K562 (cell line): ENCODE measurements around the gene CSTPP1. TPM values are rescaled to one million over a fixed set of nuclear protein-coding genes. Genes with fewer than 3 reads are reported as not detected.

Source experiments
- ATAC-seq: fragments of 200-7000 bp; cut with Tn5 transposase; 3 replicates; pipeline ENCODE4 v1.9.1; 2020; ENCODE audit warnings: moderate library complexity
- BruUV-seq: library from RNA; stranded (reverse); fragments of 400-500 nt; replicated peaks from 2 replicates; lab custom pipeline; 2021; lab: Mats Ljungman, UMichigan
- CTCF ChIA-PET: fragments of 300-600 bp; formaldehyde crosslinking; extraction: SDS; loops from one replicate; lab custom pipeline; 2021; ENCODE audit warnings: low intra/inter-chr PET ratio; lab: Yijun Ruan, JAX
- POLR2A ChIA-PET: fragments of 300-600, 350-650 bp; sonication (Branson Sonifier 250); formaldehyde crosslinking; extraction: SDS; loops from one replicate; lab custom pipeline; 2021; ENCODE audit warnings: antibody characterized with exemption, inconsistent platforms; lab: Yijun Ruan, JAX
- DNase-seq, 4 experiments: peaks; one replicate each; pipeline versions ENCODE4 v3.0.0 to v3.0.0-alpha.2; 2011 to 2018; ENCODE audit warnings: low spot score in 3 of 4, mixed read lengths in 3 of 4; ENCODE audit errors: extremely low read depth in 1 of 4
- FAIRE-seq: peaks from 2 replicates; lab custom pipeline; 2011; peaks lifted over from hg19 to GRCh38; lab: Jason Lieb, UNC
- H2AFZ ChIP-seq: 2 replicates; pipeline ENCODE4 v1.6.0; 2011; ENCODE audit warnings: low read depth, low read length, control low read depth, inconsistent platforms
- H3K27ac ChIP-seq: fragments of 200-600 bp; 3 replicates; pipeline ENCODE4 v1.8.0; 2011; ENCODE audit warnings: low read depth, mild to moderate bottlenecking, control low read depth, inconsistent platforms, low read length, moderate library complexity, mixed read lengths; ENCODE audit errors: extremely low read depth
- H3K27me3 ChIP-seq, 2 experiments: fragments of 300-600 bp in 1 of 2; 2 replicates in 1 of 2; 3 replicates in 1 of 2; pipeline versions ENCODE4 v1.6.0 to v1.8.0; 2011; ENCODE audit warnings: inconsistent platforms in 2 of 2, low read length in 2 of 2, mild to moderate bottlenecking in 1 of 2, mixed read lengths in 1 of 2, moderate library complexity in 1 of 2; ENCODE audit not compliant: control insufficient read depth in 2 of 2, insufficient read depth in 2 of 2
- H3K36me3 ChIP-seq: fragments of 300-600 bp; 3 replicates; pipeline ENCODE4 v1.8.0; 2011; ENCODE audit warnings: mild to moderate bottlenecking, low read length, inconsistent platforms; ENCODE audit not compliant: control insufficient read depth, insufficient read depth
- H3K4me1 ChIP-seq, 2 experiments: fragments of 200-600 bp in 1 of 2; replicated peaks in 1 of 2; 2 replicates in 1 of 2; 3 replicates in 1 of 2; pipeline versions ENCODE4 v1.5.1 to v1.8.0; 2011; ENCODE audit warnings: inconsistent platforms in 2 of 2, low read length in 2 of 2, mild to moderate bottlenecking in 1 of 2, mixed read lengths in 1 of 2, moderate library complexity in 1 of 2; ENCODE audit not compliant: control insufficient read depth in 2 of 2, insufficient read depth in 2 of 2
- H3K4me2 ChIP-seq: 2 replicates; pipeline ENCODE4 v1.6.1; 2011; ENCODE audit warnings: low read length, control low read depth, inconsistent platforms, mixed read lengths; ENCODE audit not compliant: insufficient read depth
- H3K4me3 ChIP-seq: fragments of 200-600 bp; sonication (generic), shearing (Covaris generic); 2 replicates; pipeline ENCODE4 v1.5.1; 2016; ENCODE audit warnings: control low read depth, inconsistent platforms
- H3K79me2 ChIP-seq: fragments of 200-600 bp; 3 replicates; pipeline ENCODE4 v1.8.0; 2011; ENCODE audit warnings: low read length, inconsistent platforms; ENCODE audit not compliant: control insufficient read depth, insufficient read depth
- H3K9ac ChIP-seq, 2 experiments: 2 replicates each; pipeline versions ENCODE4 v1.6.0 to v1.6.1; 2011; ENCODE audit warnings: low read depth in 2 of 2, low read length in 2 of 2, control low read depth in 1 of 2, inconsistent platforms in 1 of 2, mild to moderate bottlenecking in 1 of 2, mixed read lengths in 1 of 2; ENCODE audit not compliant: insufficient read depth in 1 of 2
- H3K9me1 ChIP-seq: one replicate; pipeline ENCODE4 v1.6.0; 2011; ENCODE audit warnings: inconsistent platforms, mild to moderate bottlenecking, low read length, moderate library complexity; ENCODE audit not compliant: control insufficient read depth, insufficient read depth
- H3K9me3 ChIP-seq: replicated peaks from 2 replicates; pipeline ENCODE4 v1.5.1; 2011; ENCODE audit warnings: low read depth, low read length, inconsistent platforms; ENCODE audit not compliant: control insufficient read depth, insufficient read depth
- H4K20me1 ChIP-seq: replicated peaks from 2 replicates; pipeline ENCODE4 v1.6.1; 2011; ENCODE audit warnings: low read length, inconsistent platforms, mixed read lengths; ENCODE audit not compliant: control insufficient read depth, insufficient read depth
- ARNT ChIP-seq, 2 experiments: fragments of 450-650 bp; IDR thresholded peaks; 2 replicates each; pipeline ENCODE4 v1.6.1; 2016; ENCODE audit warnings: mild to moderate bottlenecking in 1 of 2
- CUX1 ChIP-seq: fragments of 200-800 bp; sonication (Bioruptor generic); IDR thresholded peaks from 2 replicates; pipeline ENCODE4 v1.6.1; 2016; ENCODE audit warnings: missing genetic modification characterization, missing compliant biosample characterization
- FOXK2 ChIP-seq, 2 experiments: fragments of 450-650 bp; IDR thresholded peaks in 1 of 2; conservative IDR thresholded peaks in 1 of 2; 2 replicates each; pipeline ENCODE4 v1.6.1; 2016; ENCODE audit warnings: low read depth in 2 of 2, mild to moderate bottlenecking in 1 of 2
- HDAC1 ChIP-seq, 2 experiments: fragments of 450-650 bp; IDR thresholded peaks; 2 replicates each; pipeline ENCODE4 v1.6.1; 2016 to 2017; ENCODE audit warnings: inconsistent platforms in 1 of 2, mild to moderate bottlenecking in 1 of 2, moderate library complexity in 1 of 2
- MYC ChIP-seq, 2 experiments: fragments of 250-450 bp in 1 of 2; sonication (Bioruptor Pico) in 1 of 2; IDR thresholded peaks; 2 replicates each; pipeline versions ENCODE4 v1.5.1 to v1.6.1; 2012 to 2021; ENCODE audit warnings: low read depth in 2 of 2, borderline replicate concordance in 1 of 2, improper control_type of control experiment in 1 of 2, low read length in 1 of 2, mild to moderate bottlenecking in 1 of 2, moderate library complexity in 1 of 2
- NFYB ChIP-seq: IDR thresholded peaks from 2 replicates; pipeline ENCODE4 v1.6.1; 2011; ENCODE audit warnings: mild to moderate bottlenecking, moderate library complexity; ENCODE audit not compliant: insufficient read length; ENCODE audit errors: extremely low read depth
- POLR2A ChIP-seq: fragments of 450-650 bp; conservative IDR thresholded peaks from 2 replicates; pipeline ENCODE4 v1.6.1; 2016
- POLR2H ChIP-seq: IDR thresholded peaks from 2 replicates; pipeline ENCODE4 v1.6.1; 2016; ENCODE audit warnings: missing genetic modification characterization, low read depth, mild to moderate bottlenecking, control low read depth, missing compliant biosample characterization, moderate library complexity
- SIN3A ChIP-seq, 2 experiments: fragments of 150-350 bp in 1 of 2; IDR thresholded peaks; 2 replicates each; pipeline ENCODE4 v1.6.1; 2011 to 2016; ENCODE audit warnings: borderline replicate concordance in 2 of 2, low read depth in 2 of 2, low read length in 2 of 2, mild to moderate bottlenecking in 2 of 2, moderate library complexity in 2 of 2; ENCODE audit not compliant: control insufficient read depth in 1 of 2
- SMARCA4 ChIP-seq: fragments of 450-650 bp; IDR thresholded peaks from 2 replicates; pipeline ENCODE4 v1.6.1; 2016
- SMARCB1 ChIP-seq: IDR thresholded peaks from 2 replicates; pipeline ENCODE4 v1.6.1; 2011; ENCODE audit warnings: improper control_type of control experiment, low read depth; ENCODE audit not compliant: insufficient read length
- TCF7 ChIP-seq: sonication (generic); IDR thresholded peaks from 2 replicates; pipeline ENCODE4 v1.6.1; 2016; ENCODE audit warnings: antibody characterized with exemption, borderline replicate concordance
- ZFP30 ChIP-seq: fragments of 250-450 bp; sonication (Bioruptor Pico); IDR thresholded peaks from 2 replicates; pipeline ENCODE4 v1.8.0; 2022; ENCODE audit warnings: moderate library complexity, mild to moderate bottlenecking, inconsistent platforms, borderline replicate concordance
- in situ Hi-C: fragments of 300-500 bp; cut with MboI; formaldehyde crosslinking; loops from 4 replicates; pipeline ENCODE4 v1.15.0; 2018; ENCODE audit warnings: inconsistent platforms, mixed read lengths
- intact Hi-C: fragments of 100-400 bp; cut with micrococcal nuclease; formaldehyde crosslinking; loops from 2 replicates; pipeline ENCODE4 v1.14.2; 2022
- polyA plus RNA-seq, 8 experiments: library from polyadenylated mRNA; depleted of rRNA in 4 of 8; stranded (reverse) in 5 of 8; unstranded in 3 of 8; fragments of >200 nt; fragmentation: Nextera tagmentation in 2 of 8; fragmentation: Illumina TruSeq in 1 of 8; extraction: Ambion mirVana in 2 of 8; extraction: Trizol in 1 of 8; gene quantifications; 2 replicates each; pipeline versions ENCODE4 v1.2.1 to v1.2.3, GENCODE V29; 2011 to 2014; ENCODE audit warnings: inconsistent platforms in 1 of 8, missing spikeins in 1 of 8
- total RNA-seq, 7 experiments: library from RNA; depleted of rRNA in 6 of 7; stranded (reverse); fragments of >200 nt in 6 of 7; fragmentation: Illumina TruSeq in 2 of 7; extraction: Trizol in 2 of 7; gene quantifications; 2 replicates each; pipeline versions ENCODE4 v1.2.1 to v1.2.3, GENCODE V29; 2011 to 2021; ENCODE audit warnings: low replicate concordance in 1 of 7
- TF ChIP-seq, protein P1 (sequence below): fragments of 450-650 bp; IDR thresholded peaks from 2 replicates; pipeline ENCODE4 v1.6.1; 2016; ENCODE audit warnings: missing biosample characterization, missing genetic modification characterization
- TF ChIP-seq, protein P2 (sequence below): sonication (generic); formaldehyde crosslinking; IDR thresholded peaks from 2 replicates; pipeline ENCODE4 v1.5.0; 2020; ENCODE audit warnings: missing genetic modification reagents

The CSTPP1 gene
- total and polyA plus RNA-seq, 9 of the 15 experiments (the other 6 are each of a cell fraction or from before 2014, with no cell fraction given): 6.5 to 17.8 (median 9.2) TPM

- ATAC-seq: no peak
- H3K36me3 ChIP-seq: no peaks in the 10 kb centered on the region
- FAIRE-seq: no peak
- intact Hi-C loops (loop anchor here (2.0 kb wide), 1 partner anchor 23 kb away; no protein-coding TSS in a partner anchor), in situ Hi-C loops (no loop called here)
- no peaks in the 10 kb centered on the region for H3K79me2 ChIP-seq
- POLR2A ChIA-PET: interaction anchor here (0.7 kb wide), 2 partner anchors 21 to 92 kb away, joined by 3 read pairs; no protein-coding TSS in a partner anchor
- no peaks in the 10 kb centered on the region for H3K9me3 ChIP-seq
- no peak overlapping the region; the same call in 1 of the 2 replicates for H3K4me2 ChIP-seq
- peaks cover 28 to 34% of the 10 kb centered on the region in 2 experiments for H3K4me1 ChIP-seq
- no peak overlapping the region for H3K4me3 ChIP-seq
- peak overlapping the region; percentile 79; the same call in 2 of the 3 replicates for H3K27ac ChIP-seq
- no TSS peak for BruUV-seq
- TF ChIP-seq, protein P1, sequence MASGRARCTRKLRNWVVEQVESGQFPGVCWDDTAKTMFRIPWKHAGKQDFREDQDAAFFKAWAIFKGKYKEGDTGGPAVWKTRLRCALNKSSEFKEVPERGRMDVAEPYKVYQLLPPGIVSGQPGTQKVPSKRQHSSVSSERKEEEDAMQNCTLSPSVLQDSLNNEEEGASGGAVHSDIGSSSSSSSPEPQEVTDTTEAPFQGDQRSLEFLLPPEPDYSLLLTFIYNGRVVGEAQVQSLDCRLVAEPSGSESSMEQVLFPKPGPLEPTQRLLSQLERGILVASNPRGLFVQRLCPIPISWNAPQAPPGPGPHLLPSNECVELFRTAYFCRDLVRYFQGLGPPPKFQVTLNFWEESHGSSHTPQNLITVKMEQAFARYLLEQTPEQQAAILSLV: no peak
- TF ChIP-seq POLR2H (tag) (0 out of 2 replicates have a peak, but pooled peaks have one; percentile 48), HDAC1 (IDR thresholded peaks at IDR 0.05) (no peak), ZFP30 (CRISPR knock-in tag) (no peak), TCF7 (no peak), MYC (IDR thresholded peaks at IDR 0.05; ENCODE audit: low read depth, low read length) (no peak), MYC (CRISPR knock-in tag; IDR thresholded peaks at IDR 0.05; ENCODE audit: borderline replicate concordance, low read depth) (no peak), POLR2A (no peak), CUX1 (no peak), ARNT (IDR thresholded peaks at IDR 0.05) (0 out of 4 replicates have a peak, but pooled peaks of 1 of the 2 experiments have one; percentile 11), SMARCA4 (no peak), FOXK2 (conservative IDR thresholded peaks at IDR 0.05 in 1 of 2, IDR thresholded peaks at IDR 0.05 in 1 of 2; ENCODE audit: low read depth in 2 of 2) (no peak), SIN3A (IDR thresholded peaks at IDR 0.05; ENCODE audit: borderline replicate concordance in 2 of 2, control insufficient read depth in 1 of 2, low read depth in 2 of 2, low read length in 2 of 2) (no peak), SMARCB1 (peak; percentile 68), NFYB (no peak)
- TF ChIP-seq, protein P2, sequence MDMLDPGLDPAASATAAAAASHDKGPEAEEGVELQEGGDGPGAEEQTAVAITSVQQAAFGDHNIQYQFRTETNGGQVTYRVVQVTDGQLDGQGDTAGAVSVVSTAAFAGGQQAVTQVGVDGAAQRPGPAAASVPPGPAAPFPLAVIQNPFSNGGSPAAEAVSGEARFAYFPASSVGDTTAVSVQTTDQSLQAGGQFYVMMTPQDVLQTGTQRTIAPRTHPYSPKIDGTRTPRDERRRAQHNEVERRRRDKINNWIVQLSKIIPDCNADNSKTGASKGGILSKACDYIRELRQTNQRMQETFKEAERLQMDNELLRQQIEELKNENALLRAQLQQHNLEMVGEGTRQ (CRISPR knock-in tag): no peak
- TF ChIP-seq, all 486 proteins: peak for 3
- CTCF ChIA-PET: no interaction called here
- peak overlapping the region in 1 of 2 experiments; percentile 60; a peak in 2 of 4 replicates for H3K9ac ChIP-seq
- H3K27me3 ChIP-seq: no peaks in the 10 kb centered on the region
- H3K9me1 ChIP-seq: no peaks in the 10 kb centered on the region
- peak overlapping the region; percentile 58 for H2AFZ ChIP-seq
- no peak for DNase-seq
- no peaks in the 10 kb centered on the region for H4K20me1 ChIP-seq
These were observed 68.9 kb downstream of the CSTPP1 start for GRCh38 chr11:47005441-47005840.
